SK-N-SH treated with all-trans-retinoic acid at 6 μM for 48 hours (cell line): ENCODE measurements around the gene STEAP4.

Experiments
- ATAC-seq: fragments of 200-7000 bp; cut with Tn5 transposase; 3 replicates; pipeline ENCODE4 v1.9.1; 2020; ENCODE audit warnings: mild to moderate bottlenecking, moderate library complexity
- ARNTL ChIP-seq: fragments of 450-650 bp; formaldehyde crosslinking; IDR thresholded peaks from 2 replicates; pipeline ENCODE4 v1.5.0; 2020; ENCODE audit warnings: low read depth, mild to moderate bottlenecking, moderate library complexity, borderline replicate concordance
- BACH2 ChIP-seq: fragments of 250-450 bp; sonication (Bioruptor Pico); IDR thresholded peaks from 2 replicates; pipeline ENCODE4 v1.9.0; 2021; ENCODE audit warnings: mild to moderate bottlenecking, borderline replicate concordance
- CSDC2 ChIP-seq: fragments of 250-450 bp; sonication (Bioruptor Pico); IDR thresholded peaks from 2 replicates; pipeline ENCODE4 v1.5.0; 2020; ENCODE audit warnings: mild to moderate bottlenecking, moderate library complexity
- CSRNP3 ChIP-seq: fragments of 250-450 bp; sonication (Bioruptor Pico); IDR thresholded peaks from 2 replicates; pipeline ENCODE4 v1.5.1; 2021; ENCODE audit warnings: mild to moderate bottlenecking, moderate library complexity
- ESRRG ChIP-seq: fragments of 250-450 bp; sonication (Bioruptor Pico); IDR thresholded peaks from 2 replicates; pipeline ENCODE4 v1.6.1; 2021; ENCODE audit warnings: mild to moderate bottlenecking
- ISL1 ChIP-seq: fragments of 250-450 bp; sonication (Bioruptor Pico); IDR thresholded peaks from 2 replicates; pipeline ENCODE4 v2.1.2; 2022; ENCODE audit warnings: mild to moderate bottlenecking, moderate library complexity
- OSR1 ChIP-seq: fragments of 250-450 bp; sonication (Bioruptor Pico); IDR thresholded peaks from 2 replicates; pipeline ENCODE4 v1.8.0; 2022; ENCODE audit warnings: moderate library complexity, mild to moderate bottlenecking, inconsistent platforms
- PATZ1 ChIP-seq: fragments of 250-450 bp; sonication (Bioruptor Pico); IDR thresholded peaks from 2 replicates; pipeline ENCODE4 v1.8.0; 2020; ENCODE audit warnings: mild to moderate bottlenecking, moderate library complexity, borderline replicate concordance
- POU6F1 ChIP-seq: fragments of 250-450 bp; sonication (Bioruptor Pico); IDR thresholded peaks from 2 replicates; pipeline ENCODE4 v1.8.0; 2021; ENCODE audit warnings: low read depth, mild to moderate bottlenecking, moderate library complexity, borderline replicate concordance
- PPARA ChIP-seq: fragments of 250-450 bp; sonication (Bioruptor Pico); IDR thresholded peaks from 2 replicates; pipeline ENCODE4 v1.5.0; 2020; ENCODE audit warnings: mild to moderate bottlenecking, borderline replicate concordance
- RARB ChIP-seq: fragments of 250-450 bp; sonication (Bioruptor Pico); IDR thresholded peaks from 2 replicates; pipeline ENCODE4 v1.8.0; 2021; ENCODE audit warnings: mild to moderate bottlenecking, moderate library complexity
- TCF4 ChIP-seq: fragments of 250-450 bp; sonication (Bioruptor Pico); IDR thresholded peaks from 2 replicates; pipeline ENCODE4 v1.8.0; 2021; ENCODE audit warnings: mild to moderate bottlenecking, moderate library complexity, borderline replicate concordance
- TOX ChIP-seq: fragments of 250-450 bp; sonication (Bioruptor Pico); IDR thresholded peaks from 2 replicates; pipeline ENCODE4 v1.8.0; 2021; ENCODE audit warnings: mild to moderate bottlenecking, moderate library complexity, borderline replicate concordance
- TSHZ2 ChIP-seq: fragments of 250-450 bp; sonication (Bioruptor Pico); IDR thresholded peaks from 2 replicates; pipeline ENCODE4 v1.5.0; 2020; ENCODE audit warnings: mild to moderate bottlenecking, moderate library complexity
- ZC3H10 ChIP-seq: fragments of 250-450 bp; sonication (Bioruptor Pico); IDR thresholded peaks from 2 replicates; pipeline ENCODE4 v1.5.1; 2021; ENCODE audit warnings: mild to moderate bottlenecking, moderate library complexity
- ZFP3 ChIP-seq: fragments of 250-450 bp; sonication (Bioruptor Pico); IDR thresholded peaks from 2 replicates; pipeline ENCODE4 v1.5.0; 2020; ENCODE audit warnings: mild to moderate bottlenecking, moderate library complexity
- ZFP30 ChIP-seq: fragments of 450-650 bp; formaldehyde crosslinking; IDR thresholded peaks from 2 replicates; pipeline ENCODE4 v1.5.0; 2022; ENCODE audit warnings: mild to moderate bottlenecking, moderate library complexity
- ZNF565 ChIP-seq: fragments of 450-650 bp; formaldehyde crosslinking; conservative IDR thresholded peaks from 2 replicates; pipeline ENCODE4 v1.5.0; 2020; ENCODE audit warnings: low read depth, mild to moderate bottlenecking, moderate library complexity
- ZNF8 ChIP-seq: fragments of 450-650 bp; formaldehyde crosslinking; IDR thresholded peaks from 2 replicates; pipeline ENCODE4 v1.5.0; 2020; ENCODE audit warnings: mild to moderate bottlenecking, moderate library complexity
- TF ChIP-seq, protein P1 (sequence below): fragments of 250-450 bp; sonication (Bioruptor Pico); IDR thresholded peaks from 2 replicates; pipeline ENCODE4 v1.5.1; 2020; ENCODE audit warnings: low read depth, mild to moderate bottlenecking, moderate library complexity

STEAP4 gene

DNA sequence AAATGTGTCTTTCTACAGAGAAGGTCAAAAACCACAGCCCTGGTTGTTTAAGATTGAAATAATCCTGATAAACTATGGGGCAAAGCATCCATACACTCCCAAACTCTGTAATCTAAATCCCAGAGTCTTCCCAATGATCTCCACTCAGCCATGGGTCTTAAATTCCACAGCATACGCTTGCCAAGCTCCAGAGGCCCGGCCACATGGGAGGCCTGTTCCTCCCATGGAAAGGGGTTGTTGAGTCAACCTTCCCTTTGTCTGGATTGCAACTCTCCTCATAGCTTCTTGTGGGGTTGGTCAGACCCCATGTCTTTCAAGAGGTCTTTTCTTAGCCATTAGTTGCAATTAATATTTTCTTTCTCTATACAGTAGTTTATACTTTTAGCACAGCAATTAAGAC is 718 bp upstream of the STEAP4 start:
- ATAC-seq, result no peak
- no peak for TF ChIP-seq TCF4 (CRISPR knock-in tag)
- no peak for TF ChIP-seq CSRNP3 (CRISPR knock-in tag)
- no peak for TF ChIP-seq ZNF565 (CRISPR knock-in tag)
- TF ChIP-seq ZFP3, result no peak
- no peak for TF ChIP-seq ZFP30 (CRISPR knock-in tag)
- TF ChIP-seq CSDC2 (CRISPR knock-in tag), result no peak
- no peak for TF ChIP-seq ISL1 (CRISPR knock-in tag)

- no peak for TF ChIP-seq POU6F1
- no peak for TF ChIP-seq ZNF565 (CRISPR knock-in tag)
- no peak for TF ChIP-seq CSDC2 (CRISPR knock-in tag)
- TF ChIP-seq RARB (CRISPR knock-in tag), result no peak
- no peak for TF ChIP-seq OSR1 (CRISPR knock-in tag)
- no peak for TF ChIP-seq ZFP30 (CRISPR knock-in tag)
- no peak for TF ChIP-seq CSRNP3 (CRISPR knock-in tag)
- TF ChIP-seq TOX (CRISPR knock-in tag), result no peak
- no peak for TF ChIP-seq ZNF8 (CRISPR knock-in tag)
- TF ChIP-seq TSHZ2 (CRISPR knock-in tag), result no peak
- TF ChIP-seq, protein P1, sequence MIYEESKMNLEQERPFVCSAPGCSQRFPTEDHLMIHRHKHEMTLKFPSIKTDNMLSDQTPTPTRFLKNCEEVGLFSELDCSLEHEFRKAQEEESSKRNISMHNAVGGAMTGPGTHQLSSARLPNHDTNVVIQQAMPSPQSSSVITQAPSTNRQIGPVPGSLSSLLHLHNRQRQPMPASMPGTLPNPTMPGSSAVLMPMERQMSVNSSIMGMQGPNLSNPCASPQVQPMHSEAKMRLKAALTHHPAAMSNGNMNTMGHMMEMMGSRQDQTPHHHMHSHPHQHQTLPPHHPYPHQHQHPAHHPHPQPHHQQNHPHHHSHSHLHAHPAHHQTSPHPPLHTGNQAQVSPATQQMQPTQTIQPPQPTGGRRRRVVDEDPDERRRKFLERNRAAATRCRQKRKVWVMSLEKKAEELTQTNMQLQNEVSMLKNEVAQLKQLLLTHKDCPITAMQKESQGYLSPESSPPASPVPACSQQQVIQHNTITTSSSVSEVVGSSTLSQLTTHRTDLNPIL (CRISPR knock-in tag), result no peak
- no peak for TF ChIP-seq PATZ1 (CRISPR knock-in tag)
- no peak for TF ChIP-seq ARNTL (CRISPR knock-in tag)
- TF ChIP-seq BACH2 (CRISPR knock-in tag), result no peak
- no peak for TF ChIP-seq ESRRG (CRISPR knock-in tag)
- TF ChIP-seq PPARA (CRISPR knock-in tag), result no peak
- ATAC-seq, result no peak
Observed at GRCh38 chr7:88305044-88305443, 1.6 kb downstream of the STEAP4 start.

DNA sequence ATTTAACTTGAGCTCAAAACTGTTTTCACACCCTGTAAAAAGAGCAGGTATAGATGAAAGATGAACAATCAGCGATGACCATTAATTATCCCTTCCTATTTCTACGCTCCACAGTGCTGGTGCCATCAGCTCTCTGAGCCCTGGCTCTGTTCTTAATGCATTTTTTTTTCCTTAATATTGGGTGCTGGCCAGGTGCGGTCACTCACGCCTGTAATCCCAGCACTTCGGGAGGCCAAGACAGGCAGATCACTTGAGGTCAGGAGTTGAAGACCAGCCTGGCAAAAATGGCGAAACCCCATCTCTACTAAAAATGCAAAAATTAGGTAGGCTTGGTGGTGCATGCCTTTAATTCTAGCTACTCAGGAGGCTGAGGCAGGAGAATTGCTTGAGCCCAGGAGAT is 4.2 kb downstream of the STEAP4 start:
- no peak for ATAC-seq
- TF ChIP-seq ZC3H10 (no peak), ZFP3 (no peak), CSDC2 (CRISPR knock-in tag) (no peak)
